ENCODE data around the gene POMT2. TPM values are rescaled to one million over a fixed set of nuclear protein-coding genes. Genes with fewer than 3 reads are reported as not detected.
"Not testable (repeated sequence)": the region's sequence is repeated elsewhere in the genome, so short reads cannot be mapped to it uniquely, and the experiment has no call there.

POMT2 gene
- total RNA-seq, 1 donor from 2014 or later = 27.2 TPM

DNA sequence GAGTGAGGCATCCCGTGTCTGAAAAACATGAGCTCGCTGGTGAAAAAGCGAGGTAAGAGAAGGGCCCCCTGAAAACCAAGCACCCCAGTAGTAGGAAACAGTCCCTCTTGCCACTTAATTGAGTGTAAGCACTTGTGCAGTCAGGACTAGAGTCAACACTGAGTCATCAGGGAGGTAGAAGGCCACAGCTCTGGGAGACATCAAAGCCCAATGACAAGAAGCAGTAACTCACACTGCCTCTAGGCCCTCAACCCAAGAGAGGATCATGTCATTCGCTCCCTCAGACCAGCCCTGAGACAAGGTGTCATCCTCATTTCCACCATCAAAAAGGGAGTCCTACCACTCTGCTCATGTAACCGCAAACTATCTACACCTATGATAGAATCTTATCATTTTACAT, 17.8 kb downstream of the POMT2 start:
- no peak for DNase-seq (ENCODE audit: low spot score)

DNA sequence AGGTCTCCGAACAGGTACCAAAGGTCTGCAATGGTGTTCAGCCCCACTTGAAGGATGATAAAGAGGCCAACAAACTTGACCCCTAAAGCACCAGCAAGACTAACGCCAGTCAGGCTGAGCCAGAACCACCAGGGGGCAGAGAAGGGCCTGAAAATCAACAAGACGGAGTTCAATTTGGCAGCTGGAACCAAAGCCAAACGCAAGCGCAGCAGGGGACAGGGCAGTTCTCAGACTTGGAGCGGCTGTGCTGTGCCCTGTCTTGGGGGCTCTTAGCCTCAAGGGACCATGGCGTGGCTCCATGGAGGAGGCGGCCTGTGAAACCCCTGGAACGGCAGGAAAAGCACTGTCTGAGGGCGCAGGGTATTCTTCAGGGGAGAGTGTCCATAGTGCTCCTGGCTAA, 19.6 kb downstream of the POMT2 start:
- DNase-seq (ENCODE audit: low spot score) = no peak

DNA sequence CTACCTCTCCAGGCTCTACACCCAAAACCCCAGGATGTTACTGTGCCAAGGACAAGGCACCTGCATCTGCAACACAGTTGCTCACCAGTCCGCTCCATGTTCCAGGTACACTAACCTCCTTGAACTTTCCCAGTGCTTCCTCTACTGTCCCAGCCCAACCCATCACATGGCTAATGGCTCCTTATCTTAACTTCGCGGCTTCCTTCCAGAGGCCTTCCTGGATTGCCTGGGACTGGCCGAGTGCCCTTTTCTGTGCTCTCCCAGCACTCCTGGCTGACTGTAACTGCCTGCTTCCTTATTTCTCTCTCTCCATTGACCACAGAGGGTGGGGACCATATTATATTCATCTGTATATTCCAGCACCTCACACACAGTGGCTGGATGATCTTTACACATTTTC, 20.9 kb downstream of the POMT2 start:
- DNase-seq (ENCODE audit: low spot score) = peak; percentile 39

DNA sequence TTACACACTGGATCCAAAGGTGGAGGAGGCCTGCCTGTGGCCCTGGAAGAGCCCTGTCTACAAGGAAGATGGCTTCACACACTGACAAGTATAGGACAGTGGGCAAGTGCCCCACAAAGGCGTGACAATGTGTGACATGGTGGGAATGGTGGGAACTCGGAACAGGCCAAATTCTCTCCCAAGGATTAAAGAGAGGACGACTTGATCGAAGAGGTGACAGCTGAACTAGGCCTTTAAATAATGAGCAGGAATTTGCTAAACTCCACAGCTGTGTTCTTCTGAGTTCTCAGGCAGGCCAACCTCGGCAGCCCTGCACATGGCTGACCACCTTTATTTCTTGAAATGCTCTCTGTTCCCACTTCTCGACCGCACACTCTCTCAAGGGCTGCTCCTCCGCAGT, 23.8 kb downstream of the POMT2 start:
- peak; percentile 60 for DNase-seq (ENCODE audit: low spot score)

DNA sequence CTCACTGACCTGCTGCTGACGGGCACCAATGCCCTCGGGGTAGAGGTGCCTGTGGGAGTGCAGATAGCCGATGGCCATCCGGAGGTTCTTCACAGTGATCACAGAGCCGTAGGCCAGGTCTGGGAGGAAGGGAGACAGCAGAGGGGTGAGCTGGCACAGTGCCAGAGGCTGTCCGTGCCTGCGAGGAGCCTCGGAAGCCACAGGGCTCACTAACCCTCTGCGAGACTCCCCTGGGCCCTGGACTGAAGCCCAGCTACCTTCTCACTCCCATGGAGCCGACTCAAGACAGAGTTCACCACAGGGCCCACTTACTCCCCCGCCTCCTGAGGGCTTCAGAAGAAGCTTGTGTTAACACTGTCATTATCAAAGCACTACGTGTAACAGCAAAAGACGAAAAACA, 24.5 kb downstream of the POMT2 start:
- peak; percentile 35 for DNase-seq (ENCODE audit: low spot score)

DNA sequence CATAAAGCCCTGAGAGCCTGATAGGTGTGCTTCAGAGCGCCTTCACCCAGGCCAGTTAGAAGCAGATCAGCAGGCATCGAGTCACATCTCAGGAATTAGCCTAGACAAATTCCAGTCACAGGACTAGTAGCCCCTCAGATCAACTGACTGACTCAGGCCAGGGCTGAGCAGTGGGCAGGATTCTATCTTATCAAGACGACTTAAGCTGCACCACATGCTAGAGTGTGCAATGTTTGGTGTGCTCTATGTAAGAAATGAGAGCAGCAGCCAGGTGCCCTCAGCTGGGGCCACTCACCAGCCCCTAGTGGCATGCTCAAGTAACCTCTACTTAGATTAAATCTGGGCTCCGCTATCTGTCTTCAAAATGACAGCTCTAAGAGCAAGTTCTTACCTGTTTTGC, 30.0 kb downstream of the POMT2 start:
- DNase-seq (ENCODE audit: low spot score) = peak; percentile 14

DNA sequence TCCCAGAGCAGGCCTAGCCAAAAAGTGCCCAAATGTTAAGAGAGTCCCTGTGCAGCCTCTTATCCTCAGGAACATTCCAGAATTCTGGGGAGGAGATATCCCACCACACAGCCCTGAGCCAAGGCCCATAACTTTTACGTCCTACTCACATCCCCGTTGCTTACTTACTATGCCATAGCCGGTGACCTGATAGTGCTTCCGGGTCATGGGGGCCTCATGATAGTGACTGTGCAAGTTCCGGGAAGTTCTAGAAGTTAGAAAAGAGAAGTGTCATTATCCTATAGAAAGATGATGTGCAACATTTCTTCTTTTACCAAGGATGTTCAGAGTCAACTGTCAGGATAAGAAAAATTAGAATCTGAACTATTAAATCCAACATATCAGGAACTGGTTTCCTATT, 34.1 kb downstream of the POMT2 start:
- peak; percentile 16 for DNase-seq (ENCODE audit: low spot score)

DNA sequence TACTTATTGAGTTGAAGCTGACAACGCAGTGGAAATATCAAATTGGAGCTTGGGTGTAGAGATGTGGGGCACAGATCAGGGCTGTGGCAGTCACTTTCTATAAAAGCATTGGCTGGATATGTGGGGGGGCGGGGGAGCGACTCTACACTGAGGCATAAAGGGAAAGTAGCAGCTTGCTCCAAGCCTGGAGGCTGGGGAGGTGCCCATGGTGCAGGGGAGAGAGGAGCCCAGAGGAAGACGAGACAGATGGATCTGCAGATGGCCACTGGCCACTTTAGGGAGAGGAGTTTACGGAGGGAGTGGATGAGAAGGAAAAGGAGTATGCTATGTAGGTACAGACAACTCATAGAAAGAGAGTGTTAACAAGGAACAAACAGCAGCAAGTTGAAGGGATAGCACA, 36.2 kb downstream of the POMT2 start:
- peak; percentile 69 for DNase-seq (ENCODE audit: low spot score)

DNA sequence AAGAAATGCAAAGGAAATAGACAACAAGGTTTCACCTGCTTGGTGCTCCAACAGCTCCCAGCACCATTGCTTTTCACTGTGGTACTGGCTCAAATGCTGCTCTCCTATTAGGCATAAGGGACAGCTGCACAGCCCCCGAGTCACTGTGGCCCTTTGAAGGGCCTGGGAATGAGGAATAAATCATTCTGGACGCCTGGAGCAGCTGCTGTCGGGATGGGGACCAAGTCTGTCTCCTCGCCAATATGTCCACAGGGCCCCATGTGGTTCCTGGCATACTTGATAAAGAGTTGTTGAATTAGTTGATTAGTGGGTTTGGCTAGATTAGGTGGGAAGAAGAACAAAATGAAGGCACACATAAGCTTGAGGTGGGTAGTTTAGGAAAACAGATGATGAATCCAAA, 36.6 kb downstream of the POMT2 start:
- DNase-seq (ENCODE audit: low spot score) = peak; percentile 67

DNA sequence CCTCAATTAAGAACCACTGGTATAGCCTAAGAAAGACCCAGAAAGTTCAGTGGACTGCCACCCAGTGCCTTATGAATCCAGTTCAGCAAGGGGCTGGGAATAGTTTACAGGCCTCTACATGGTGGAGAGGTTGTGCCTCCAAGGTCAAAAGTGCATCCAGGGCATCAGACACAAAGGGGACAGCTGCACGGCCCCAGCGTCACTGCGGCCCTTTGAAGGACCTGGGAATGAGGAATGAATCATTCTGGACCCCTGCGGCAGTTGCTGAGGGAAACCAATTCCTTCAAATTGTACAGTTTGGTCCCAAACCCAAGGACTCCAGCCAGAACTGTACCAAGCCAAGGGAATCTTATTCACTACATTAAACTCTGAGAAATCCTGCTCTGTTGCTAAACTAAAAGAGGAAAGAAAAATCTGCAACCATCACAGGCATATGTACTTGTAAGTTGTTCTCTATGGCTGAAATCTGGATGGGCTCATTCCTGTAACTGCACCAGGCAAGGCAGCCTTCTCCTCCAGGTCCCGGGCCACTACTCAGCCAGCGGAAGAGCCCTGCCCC, 38.8 kb downstream of the POMT2 start:
- DNase-seq (ENCODE audit: low spot score) = peak; percentile 33

DNA sequence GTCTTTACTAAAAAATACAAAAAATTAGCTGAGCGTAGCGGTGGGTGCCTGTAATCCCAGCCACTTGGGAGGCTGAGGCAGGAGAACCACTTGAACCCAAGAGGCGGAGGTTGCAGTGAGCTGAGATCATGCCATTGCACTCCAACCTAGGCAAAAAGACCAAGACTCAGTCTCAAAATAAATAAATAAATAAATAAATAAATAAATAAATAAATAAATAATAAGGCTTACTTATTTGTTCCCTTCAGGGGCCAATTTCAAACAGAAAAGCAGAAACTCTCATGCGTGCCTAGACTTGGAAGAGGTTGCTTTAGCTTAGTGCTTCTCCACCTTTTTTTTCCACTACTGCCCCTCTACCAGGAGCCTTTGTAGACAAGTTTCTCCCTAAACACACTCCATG, 39.8 kb downstream of the POMT2 start:
- not testable (repeated sequence) for DNase-seq (ENCODE audit: low spot score)

DNA sequence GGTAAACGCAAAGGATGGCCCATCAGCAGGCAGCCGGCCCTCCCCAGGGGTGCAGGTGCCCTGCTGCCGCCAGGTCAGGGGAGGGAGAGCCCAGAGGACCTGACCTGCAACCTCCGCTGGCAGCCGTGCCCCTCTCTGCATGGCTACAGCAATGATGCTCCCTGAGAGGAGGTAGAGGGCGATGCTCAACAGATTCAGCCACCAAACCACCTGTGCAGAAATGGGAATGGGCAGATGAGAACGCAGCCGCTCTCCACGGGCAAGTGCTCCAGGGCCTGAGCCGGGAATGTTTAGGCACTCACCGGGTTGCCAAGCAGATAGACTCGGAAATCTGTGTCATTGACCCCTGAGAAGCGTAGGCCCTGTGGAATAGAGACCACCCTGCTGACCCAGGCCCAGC, 41.0 kb downstream of the POMT2 start:
- DNase-seq (ENCODE audit: low spot score) = peak; percentile 80

DNA sequence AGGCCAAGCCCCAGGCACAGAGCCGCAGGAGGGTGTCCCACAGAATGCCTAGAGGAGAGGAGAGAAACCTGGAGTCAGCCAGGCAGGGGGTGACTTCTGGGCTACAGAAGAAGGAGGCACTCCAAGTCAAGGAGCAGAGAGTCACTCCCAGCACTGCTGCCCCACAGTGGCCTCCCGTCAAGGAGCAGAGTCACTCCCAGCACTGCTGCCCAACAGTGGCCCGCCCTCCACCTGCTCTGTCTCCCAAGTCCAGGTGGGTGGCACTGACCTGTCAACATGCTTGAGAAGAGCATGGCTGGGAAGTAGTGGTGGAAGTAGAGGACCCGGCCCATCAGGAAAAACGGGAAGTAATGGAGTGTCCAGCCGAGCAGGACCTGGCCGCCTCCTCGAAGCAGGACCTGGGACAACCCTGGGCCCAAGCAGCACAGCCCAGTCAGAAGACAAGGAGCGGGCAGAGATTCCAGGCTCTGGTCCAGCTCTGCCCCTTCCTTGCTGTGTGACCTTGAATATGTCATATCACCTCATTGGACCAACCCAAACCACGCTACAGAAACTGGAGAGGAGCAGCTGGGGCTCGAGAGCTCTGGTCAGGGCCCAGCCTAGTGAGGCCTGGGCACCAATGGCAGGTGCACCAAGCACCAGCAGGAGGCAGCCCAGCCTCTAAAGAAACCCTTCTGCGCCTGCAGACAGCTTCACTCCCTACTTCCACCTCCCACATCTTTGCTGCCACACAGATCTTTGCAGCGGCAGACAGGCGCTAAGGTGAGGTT, 42.0 kb downstream of the POMT2 start:
- DNase-seq (ENCODE audit: low spot score) = peak; percentile 64

DNA sequence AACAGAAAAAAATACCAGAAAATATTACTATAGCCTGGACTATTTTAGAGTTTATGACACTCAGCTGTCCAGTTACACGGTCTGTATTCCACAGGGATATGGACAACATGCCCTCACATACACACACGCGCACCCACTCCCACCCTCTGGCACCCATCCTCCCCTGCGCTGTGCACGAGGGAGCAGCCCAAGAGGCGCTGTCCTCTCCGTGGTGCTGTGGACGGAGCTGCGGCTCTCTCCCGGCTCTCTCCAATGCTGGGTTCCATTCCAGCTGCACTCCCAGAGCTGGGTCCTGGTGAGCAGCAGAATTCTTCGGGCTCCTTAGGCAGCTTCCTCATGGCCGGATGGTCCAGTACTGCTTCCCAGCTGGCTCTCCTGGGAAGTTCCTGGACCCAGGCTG, 43.7 kb downstream of the POMT2 start:
- peak; percentile 81 for DNase-seq (ENCODE audit: low spot score)

DNA sequence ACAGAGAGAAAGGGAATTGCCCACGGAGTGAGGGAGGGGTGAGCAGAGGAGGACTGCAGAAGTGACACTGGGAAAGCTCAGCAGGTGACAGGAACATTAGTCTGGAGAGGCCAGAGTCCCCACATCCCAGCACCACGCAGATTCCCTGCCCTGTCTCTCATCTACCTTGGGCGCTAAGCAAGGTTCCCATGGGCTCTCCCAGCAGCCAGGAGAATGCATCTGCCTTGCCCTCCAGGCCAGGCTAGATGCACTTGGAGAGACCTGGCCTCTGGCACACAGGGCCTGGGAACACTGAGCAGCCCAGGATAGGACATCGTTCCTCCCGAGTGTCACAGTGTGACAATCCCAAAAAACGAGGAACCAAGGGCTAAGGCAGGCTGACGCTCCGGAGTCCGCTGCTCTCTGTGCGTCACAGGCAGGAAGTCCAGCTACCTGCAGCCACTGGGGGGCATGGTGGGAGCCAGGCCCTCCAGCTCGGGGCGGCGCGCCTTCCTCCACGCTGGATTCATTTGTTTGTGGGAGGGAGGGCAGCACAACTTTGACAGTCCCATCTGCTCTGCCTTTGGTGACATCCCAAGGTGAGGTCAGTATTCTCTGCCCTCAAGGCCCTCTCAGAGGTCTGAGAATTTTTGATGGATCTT, 44.3 kb downstream of the POMT2 start:
- peak; percentile 87 for DNase-seq (ENCODE audit: low spot score)

DNA sequence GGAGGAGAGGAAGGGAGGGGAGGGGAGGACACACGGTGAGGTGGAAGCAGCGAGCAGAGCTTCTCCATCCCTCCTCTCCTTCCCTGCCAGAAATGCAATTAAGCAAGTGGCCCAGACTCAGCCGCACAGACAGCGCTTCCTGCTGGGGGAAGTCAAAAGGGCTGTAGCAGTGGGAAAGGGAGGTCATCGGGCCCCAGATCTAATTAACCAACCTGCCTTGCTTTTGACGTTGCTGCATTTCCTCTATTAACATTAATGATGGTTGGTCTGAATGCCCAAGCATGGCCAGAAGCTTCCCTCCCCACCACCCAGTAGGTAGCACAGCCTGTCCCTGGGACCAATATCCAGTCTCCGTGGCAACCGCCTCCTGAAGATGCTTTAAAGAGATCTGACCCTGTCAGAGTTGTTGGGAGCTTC, 45.1 kb downstream of the POMT2 start:
- peak; percentile 33 for DNase-seq (ENCODE audit: low spot score)

DNA sequence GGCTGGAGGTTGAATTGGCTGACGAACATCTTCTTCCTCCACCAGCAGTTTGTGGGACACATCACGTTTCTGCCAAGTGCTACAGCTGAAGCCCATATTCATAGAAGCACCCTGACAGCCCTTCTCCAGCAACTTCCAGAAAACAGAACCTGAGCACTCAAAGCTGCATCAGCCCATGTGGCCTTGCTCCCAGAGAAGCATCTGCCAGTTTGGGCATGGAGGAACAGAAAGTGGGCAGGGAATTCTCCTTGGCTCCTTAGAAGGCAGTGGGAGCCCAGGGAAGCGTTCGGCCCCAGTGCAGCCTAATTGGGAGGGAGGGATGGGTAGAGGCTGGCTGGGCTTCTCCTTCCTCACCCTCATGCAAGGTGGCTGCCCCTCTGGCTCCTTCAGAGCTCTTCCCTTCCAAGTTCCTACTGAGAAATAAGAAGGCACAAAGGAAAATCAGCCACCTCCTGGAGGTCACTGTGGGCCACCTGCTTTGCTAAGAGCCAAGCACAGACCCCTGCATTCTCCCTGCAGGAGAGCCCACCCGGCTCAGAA, 45.6 kb downstream of the POMT2 start:
- peak; percentile 67 for DNase-seq (ENCODE audit: low spot score)

DNA sequence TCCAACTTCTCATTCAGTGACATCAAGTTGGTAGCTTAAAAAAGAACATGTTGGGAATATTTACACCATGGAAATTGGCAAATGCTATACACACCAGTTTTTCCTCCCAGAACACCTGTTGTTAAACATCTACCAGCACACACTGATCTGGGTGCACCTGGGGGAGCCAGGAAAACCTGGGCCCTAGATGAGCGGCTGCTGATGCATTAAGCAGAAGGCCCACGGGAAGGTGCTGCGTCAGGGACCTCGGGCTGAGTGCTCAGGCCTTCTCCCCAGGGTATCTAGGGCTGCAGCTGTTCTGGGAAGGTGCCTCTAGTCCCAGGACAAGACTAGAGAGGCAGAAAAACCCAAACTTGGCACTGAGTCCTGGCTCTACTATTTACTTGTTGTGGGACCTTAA, 46.9 kb downstream of the POMT2 start:
- peak; percentile 51 for DNase-seq (ENCODE audit: low spot score)

DNA sequence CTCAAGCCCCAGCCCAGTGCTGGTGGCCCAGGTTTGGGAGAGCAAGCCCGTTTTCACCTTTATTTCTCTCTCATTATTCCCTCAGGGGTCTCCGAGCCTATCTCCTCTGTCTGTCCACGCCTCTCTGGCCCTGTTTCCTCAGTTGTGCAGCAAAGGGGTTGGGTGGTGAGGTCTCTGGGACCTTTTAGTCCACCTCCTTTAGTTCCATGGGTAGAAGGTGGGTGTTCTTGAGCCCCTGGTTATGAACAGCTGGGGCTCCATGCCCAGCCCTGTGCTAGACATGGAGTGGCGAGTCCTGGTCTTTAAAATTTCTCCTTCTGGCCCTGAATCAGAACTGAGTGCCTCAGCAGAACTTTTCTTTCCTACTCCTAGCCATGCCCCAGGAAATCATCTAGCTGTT, 48.4 kb downstream of the POMT2 start:
- DNase-seq (ENCODE audit: low spot score) = peak; percentile 26

DNA sequence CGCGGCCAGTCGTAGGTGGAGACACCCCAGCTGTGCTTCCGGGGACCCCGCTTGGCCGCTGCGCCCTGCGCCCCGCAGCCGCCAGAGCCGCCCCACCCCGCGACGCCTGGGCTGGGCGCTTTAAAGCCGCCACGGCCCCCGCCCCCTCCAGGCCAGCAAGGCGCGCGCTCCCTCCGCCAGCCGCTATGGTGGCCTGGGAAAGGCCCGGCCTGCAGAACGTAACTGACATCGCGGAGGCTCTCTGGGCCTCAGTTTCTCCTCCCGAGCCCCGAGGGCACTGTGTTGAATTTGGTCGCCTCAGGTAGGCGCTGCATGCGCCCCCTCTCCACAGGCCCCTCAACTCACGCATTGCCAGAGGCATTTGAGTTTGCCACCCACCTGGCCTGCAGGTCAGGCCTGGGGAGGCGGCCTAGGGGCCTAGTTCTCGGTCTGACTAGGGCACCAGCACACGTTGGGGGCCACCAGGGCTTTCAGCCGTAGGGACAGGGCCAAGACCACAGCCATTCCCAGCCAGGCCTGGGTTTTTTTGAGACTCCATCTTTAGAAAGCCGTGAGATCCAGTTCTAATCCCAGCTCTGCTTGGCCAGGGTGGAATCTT, 49.5 kb downstream of the POMT2 start, which contains the start of gene NGB:
Gene NGB, minus strand, starts transcription at position 94 of the 598 bp plus-strand sequence. CDS start 269 bp downstream, outside the sequence.
- DNase-seq (ENCODE audit: low spot score) = peak; percentile 45

DNA sequence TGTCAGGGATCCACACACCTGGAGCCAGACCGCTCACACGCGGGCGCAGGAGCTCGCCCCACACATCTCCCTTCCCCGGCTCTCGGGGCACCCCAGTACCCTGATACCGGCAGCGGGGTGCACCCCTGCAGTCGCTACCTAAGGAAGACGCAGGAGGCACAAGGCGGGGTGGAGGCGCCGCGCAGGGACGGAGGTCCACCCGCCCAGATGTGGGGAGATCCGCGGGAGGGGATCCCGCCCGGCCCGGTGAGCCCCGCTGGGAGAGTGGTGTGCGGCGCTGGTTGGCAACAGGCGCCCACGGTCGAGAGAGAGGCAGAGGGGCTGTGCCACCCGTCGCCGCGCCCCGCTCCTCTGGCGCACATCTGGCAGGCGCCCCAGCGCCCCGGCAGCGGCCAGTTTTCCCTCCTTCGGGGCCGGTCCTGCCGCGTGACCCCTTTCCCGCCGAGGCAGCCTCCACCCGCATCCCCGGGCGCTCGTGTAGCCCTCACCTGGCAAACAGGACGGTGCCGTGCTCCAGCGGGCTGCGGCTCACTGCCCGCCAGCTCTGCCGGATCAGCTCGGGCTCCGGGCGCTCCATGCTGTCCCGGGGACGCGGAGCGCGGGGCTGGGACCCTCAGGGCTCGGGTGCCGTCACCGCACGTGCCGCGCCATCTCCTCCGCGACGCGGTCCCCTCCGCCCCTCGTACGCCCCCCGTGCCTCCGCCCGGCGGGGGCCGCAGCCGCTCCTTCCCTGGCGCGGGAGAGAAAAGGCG, 50.1 kb downstream of the POMT2 start:
- DNase-seq (ENCODE audit: low spot score) = peak; percentile 82
